Ascending aorta (tissue), 2 donors: ENCODE data around the gene SYNJ2. TPM values are rescaled to one million over a fixed set of nuclear protein-coding genes. Genes with fewer than 3 reads are reported as not detected.

Source experiments
- DNase-seq, 2 donors: peaks; one replicate each; pipeline ENCODE4 v3.0.0-alpha.2; 2019; ENCODE audit warnings: low spot score in 2 of 2
- H3K27ac ChIP-seq, 2 donors: fragments of 200-600 bp; sonication (generic); one replicate each; pipeline ENCODE4 v1.5.1; 2016 to 2017; ENCODE audit warnings: mild to moderate bottlenecking in 1 of 2
- H3K27me3 ChIP-seq: fragments of 200-600 bp; sonication (generic); one replicate; pipeline ENCODE4 v1.5.1; 2017
- H3K36me3 ChIP-seq, 2 donors: fragments of 200-600 bp; sonication (generic); one replicate each; pipeline ENCODE4 v1.5.1; 2016
- H3K4me1 ChIP-seq, 2 donors: fragments of 200-600 bp; sonication (generic); one replicate each; pipeline ENCODE4 v1.5.1; 2016 to 2017; ENCODE audit warnings: mild to moderate bottlenecking in 1 of 2
- H3K4me3 ChIP-seq, 2 donors: fragments of 200-600 bp; sonication (generic); one replicate each; pipeline ENCODE4 v1.5.1; 2016 to 2017; ENCODE audit warnings: mild to moderate bottlenecking in 1 of 2
- H3K9me3 ChIP-seq, 2 donors: fragments of 200-600 bp; sonication (generic); one replicate each; pipeline ENCODE4 v1.5.1; 2016
- CTCF ChIP-seq, 3 experiments: fragments of 200-600 bp in 2 of 3; fragments of 450-650 bp in 1 of 3; sonication (generic) in 2 of 3; IDR thresholded peaks; one replicate each; pipeline ENCODE4 v1.5.1; 2016 to 2019; ENCODE audit warnings: antibody characterized with exemption in 3 of 3, mild to moderate bottlenecking in 1 of 3, moderate library complexity in 1 of 3
- intact Hi-C: fragments of 100-400 bp; cut with DNase I; formaldehyde crosslinking; loops from one replicate; pipeline ENCODE4 v1.15.1; 2023
- total RNA-seq: library from RNA; depleted of rRNA; stranded (reverse); fragments of >200 nt; gene quantifications from one replicate; pipeline ENCODE4 v1.1.0, GENCODE V29; 2016

The SYNJ2 gene
- total RNA-seq, 1 donor from 2014 or later: 3.0 TPM

GRCh38 chr6:158131926-158132325 is 150.3 kb downstream of the SYNJ2 start:
- no peaks in the 10 kb centered on the region for H3K9me3 ChIP-seq
- no peaks in the 10 kb centered on the region for H3K4me1 ChIP-seq

GRCh38 chr6:158142789-158143188 is 161.1 kb downstream of the SYNJ2 start:
- H3K4me3 ChIP-seq: no peak overlapping the region
- DNase-seq: no peak
- no peaks in the 10 kb centered on the region for H3K4me1 ChIP-seq
- no peaks in the 10 kb centered on the region for H3K27me3 ChIP-seq
- peaks cover 20 to 48% of the 10 kb centered on the region in 2 donors for H3K36me3 ChIP-seq
- H3K27ac ChIP-seq: no peak overlapping the region
- TF ChIP-seq CTCF (IDR thresholded peaks at IDR 0.05): no peak
- no peaks in the 10 kb centered on the region for H3K9me3 ChIP-seq
- intact Hi-C loops: no loop called here

More at GRCh38 chr6:158131926-158132325, 150.3 kb downstream of the SYNJ2 start:
- TF ChIP-seq CTCF (IDR thresholded peaks at IDR 0.05): peak in 1 of 3 experiments; percentile 6
- no peak for DNase-seq
- H3K4me3 ChIP-seq: no peak overlapping the region
- intact Hi-C loops: no loop called here
- no peak overlapping the region for H3K27ac ChIP-seq
- H3K36me3 ChIP-seq: peaks cover 4 to 10% of the 10 kb centered on the region in 2 donors
- H3K27me3 ChIP-seq: no peaks in the 10 kb centered on the region

GRCh38 chr6:158143700-158144099 is 162.0 kb downstream of the SYNJ2 start:
- Histone ChIP-seq H3K27ac (no peak overlapping the region), H3K4me3 (no peak overlapping the region), H3K27me3 (no peaks in the 10 kb centered on the region), H3K4me1 (no peaks in the 10 kb centered on the region), H3K36me3 (peaks cover 20 to 48% of the 10 kb centered on the region in 2 donors), H3K9me3 (no peaks in the 10 kb centered on the region)
- no peak for DNase-seq
- intact Hi-C loops: no loop called here
- TF ChIP-seq CTCF (IDR thresholded peaks at IDR 0.05): no peak

Other genes with a start within 250 kb of the SYNJ2 start
- 55.2 TPM for gene SNX9, start 158.6 kb upstream of the SYNJ2 start, total RNA-seq
- gene SERAC1, start 186.4 kb downstream of the SYNJ2 start, total RNA-seq: 9.3 TPM
- 17.0 TPM for gene GTF2H5, start 186.5 kb downstream of the SYNJ2 start, total RNA-seq